ENCODE measurements around the gene ST7. TPM values are rescaled to one million over a fixed set of nuclear protein-coding genes. Genes with fewer than 3 reads are reported as not detected.
A peak's percentile ranks its signal among the peaks of the same experiment; 100 is the strongest.

The ST7 gene
- total and polyA plus RNA-seq, 2 donors (not counting 1 experiment from before 2014, with no cell fraction given) = 20.0 to 28.6 TPM

DNA sequence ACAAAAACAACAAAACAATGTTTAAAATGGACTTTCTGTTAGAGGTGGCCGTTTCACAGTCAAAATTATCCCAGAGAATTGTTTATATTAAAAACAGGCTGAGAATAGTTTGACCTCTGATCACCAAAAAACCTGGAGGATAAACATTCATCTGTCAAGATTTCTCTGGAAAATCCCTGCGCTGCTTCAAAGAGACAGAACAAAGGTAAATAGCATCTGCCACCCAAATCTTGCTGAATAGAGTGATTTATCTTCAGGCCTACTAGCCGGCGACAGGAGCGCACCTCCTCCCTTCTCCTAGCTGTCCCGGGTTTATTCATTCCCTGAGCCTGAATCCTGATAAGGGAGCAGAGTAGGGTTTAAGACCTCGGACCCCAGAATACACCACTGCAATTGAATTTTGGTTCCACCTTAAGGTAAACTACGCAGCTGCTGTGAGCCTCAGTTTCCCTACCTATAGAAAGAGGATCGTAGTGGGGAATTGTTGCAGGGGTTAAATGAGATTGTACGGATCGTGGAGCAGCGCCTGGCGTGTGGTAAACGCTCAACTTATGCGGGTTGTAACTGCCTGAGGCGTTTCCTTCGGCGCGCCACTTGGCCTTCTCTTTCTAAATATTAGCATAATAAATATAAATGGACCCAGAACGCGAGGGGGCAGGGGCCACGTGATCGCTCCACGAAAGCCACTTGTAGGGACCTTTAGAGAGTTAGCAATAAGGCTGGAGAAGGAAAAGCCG is 498 bp upstream of the ST7 start:
- H2AFZ ChIP-seq (ENCODE audit: low read length) = peak overlapping the region; percentile 60
- TF ChIP-seq EZH2 (IDR thresholded peaks at IDR 0.05; ENCODE audit: low read length, missing control alignments) = no peak
- TF ChIP-seq, protein P1, sequence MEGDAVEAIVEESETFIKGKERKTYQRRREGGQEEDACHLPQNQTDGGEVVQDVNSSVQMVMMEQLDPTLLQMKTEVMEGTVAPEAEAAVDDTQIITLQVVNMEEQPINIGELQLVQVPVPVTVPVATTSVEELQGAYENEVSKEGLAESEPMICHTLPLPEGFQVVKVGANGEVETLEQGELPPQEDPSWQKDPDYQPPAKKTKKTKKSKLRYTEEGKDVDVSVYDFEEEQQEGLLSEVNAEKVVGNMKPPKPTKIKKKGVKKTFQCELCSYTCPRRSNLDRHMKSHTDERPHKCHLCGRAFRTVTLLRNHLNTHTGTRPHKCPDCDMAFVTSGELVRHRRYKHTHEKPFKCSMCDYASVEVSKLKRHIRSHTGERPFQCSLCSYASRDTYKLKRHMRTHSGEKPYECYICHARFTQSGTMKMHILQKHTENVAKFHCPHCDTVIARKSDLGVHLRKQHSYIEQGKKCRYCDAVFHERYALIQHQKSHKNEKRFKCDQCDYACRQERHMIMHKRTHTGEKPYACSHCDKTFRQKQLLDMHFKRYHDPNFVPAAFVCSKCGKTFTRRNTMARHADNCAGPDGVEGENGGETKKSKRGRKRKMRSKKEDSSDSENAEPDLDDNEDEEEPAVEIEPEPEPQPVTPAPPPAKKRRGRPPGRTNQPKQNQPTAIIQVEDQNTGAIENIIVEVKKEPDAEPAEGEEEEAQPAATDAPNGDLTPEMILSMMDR (conservative IDR thresholded peaks at IDR 0.05 in 1 of 2, IDR thresholded peaks at IDR 0.05 in 1 of 2; ENCODE audit: low read depth in 1 of 2, low read length in 2 of 2) = no peak
- H3K4me3 ChIP-seq (replicated peaks in 1 of 4; ENCODE audit: control extremely low read depth in 1 of 4, insufficient read depth in 1 of 4, low read depth in 3 of 4, low read length in 4 of 4) = peak overlapping the region; percentile 25 to 88 (median 78)
- peak overlapping the region; percentile 91 for H3K4me2 ChIP-seq (ENCODE audit: extremely low read depth, insufficient read depth, low read length)
- peak; percentile 52 to 59 for DNase-seq (ENCODE audit: low read depth in 2 of 2)
- H3K9me3 ChIP-seq (ENCODE audit: control insufficient read depth, insufficient read depth, low read depth, low read length) = no peaks in the 10 kb centered on the region
- H3K27me3 ChIP-seq (ENCODE audit: control insufficient read depth, insufficient read depth, low read length) = no peaks in the 10 kb centered on the region
- H3K36me3 ChIP-seq (ENCODE audit: control insufficient read depth, insufficient read depth, low read length) = no peaks in the 10 kb centered on the region
- H3K27ac ChIP-seq (ENCODE audit: insufficient read depth, low read length) = peak overlapping the region; percentile 90
- peak overlapping the region; percentile 62 for H3K9ac ChIP-seq (ENCODE audit: insufficient read depth, low read length)
- H3K4me1 ChIP-seq (ENCODE audit: control insufficient read depth, extremely low read depth, insufficient read depth, low read length) = no peaks in the 10 kb centered on the region
- H3K79me2 ChIP-seq (ENCODE audit: control insufficient read depth, insufficient read depth, low read length) = peaks cover 23% of the 10 kb centered on the region
- H4K20me1 ChIP-seq (ENCODE audit: control insufficient read depth, extremely low read depth, insufficient read depth, low read length) = no peaks in the 10 kb centered on the region

DNA sequence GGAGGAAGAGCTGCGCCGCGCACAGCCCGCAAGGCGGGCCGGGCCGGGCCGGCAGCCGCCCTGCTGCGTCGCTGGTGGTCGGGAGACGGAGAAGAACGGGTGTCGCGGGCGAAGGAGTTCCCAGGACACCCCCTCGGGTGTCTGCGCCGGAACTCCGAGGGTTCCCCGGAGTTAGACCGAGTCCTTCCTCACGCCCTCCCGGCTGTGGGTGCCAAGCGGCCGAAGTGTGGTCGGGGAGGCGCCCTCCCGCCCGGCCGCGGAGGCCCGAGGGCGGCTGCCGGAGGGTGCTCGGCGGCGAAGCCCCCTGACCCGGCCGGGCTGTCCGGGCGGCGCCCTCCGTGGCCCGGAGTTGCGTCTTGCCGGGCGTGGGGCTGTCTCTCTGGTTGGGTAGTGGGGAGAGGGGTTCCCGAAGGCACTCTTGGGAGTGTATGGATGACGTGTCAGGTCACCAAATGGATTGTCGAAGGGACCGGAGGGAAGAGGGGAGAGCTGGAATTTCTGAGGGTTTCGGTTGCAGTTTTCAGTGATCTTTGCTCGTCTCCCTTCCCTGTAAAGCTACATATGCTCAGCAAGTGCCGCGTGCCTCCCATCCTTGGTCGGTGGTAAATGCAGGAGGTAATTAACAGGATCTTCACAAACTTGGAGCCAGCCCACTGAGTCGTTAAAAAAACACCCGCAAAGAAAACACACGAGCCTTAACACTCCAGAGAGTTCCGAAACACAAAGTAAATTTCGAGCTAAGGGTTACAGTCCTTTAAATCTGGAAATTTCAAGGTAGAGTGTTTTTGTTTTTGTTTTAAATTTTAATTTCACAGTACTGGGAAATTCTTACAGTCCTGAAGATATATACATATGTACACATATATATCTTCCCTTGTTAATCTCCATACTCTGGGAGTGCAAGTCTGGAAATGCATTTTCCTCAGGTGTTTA is 871 bp downstream of the ST7 start:
- H3K9ac ChIP-seq (ENCODE audit: insufficient read depth, low read length) = peak overlapping the region; percentile 97
- no peaks in the 10 kb centered on the region for H3K9me3 ChIP-seq (ENCODE audit: control insufficient read depth, insufficient read depth, low read depth, low read length)
- no peaks in the 10 kb centered on the region for H3K27me3 ChIP-seq (ENCODE audit: control insufficient read depth, insufficient read depth, low read length)
- peak overlapping the region; percentile 90 for H3K27ac ChIP-seq (ENCODE audit: insufficient read depth, low read length)
- peak overlapping the region; percentile 51 for H2AFZ ChIP-seq (ENCODE audit: low read length)
- no peaks in the 10 kb centered on the region for H3K36me3 ChIP-seq (ENCODE audit: control insufficient read depth, insufficient read depth, low read length)
- DNase-seq (ENCODE audit: low read depth in 2 of 2) = peak; percentile 84 to 93
- no peaks in the 10 kb centered on the region for H3K4me1 ChIP-seq (ENCODE audit: control insufficient read depth, extremely low read depth, insufficient read depth, low read length)
- H3K4me2 ChIP-seq (ENCODE audit: extremely low read depth, insufficient read depth, low read length) = peak overlapping the region; percentile 61
- peaks cover 23% of the 10 kb centered on the region for H3K79me2 ChIP-seq (ENCODE audit: control insufficient read depth, insufficient read depth, low read length)
- no peaks in the 10 kb centered on the region for H4K20me1 ChIP-seq (ENCODE audit: control insufficient read depth, extremely low read depth, insufficient read depth, low read length)
- peak overlapping the region; percentile 48 to 95 (median 78) for H3K4me3 ChIP-seq (replicated peaks in 1 of 4; ENCODE audit: control extremely low read depth in 1 of 4, insufficient read depth in 1 of 4, low read depth in 3 of 4, low read length in 4 of 4)
- TF ChIP-seq, protein P1 (conservative IDR thresholded peaks at IDR 0.05 in 1 of 2, IDR thresholded peaks at IDR 0.05 in 1 of 2; ENCODE audit: low read depth in 1 of 2, low read length in 2 of 2) = no peak

DNA sequence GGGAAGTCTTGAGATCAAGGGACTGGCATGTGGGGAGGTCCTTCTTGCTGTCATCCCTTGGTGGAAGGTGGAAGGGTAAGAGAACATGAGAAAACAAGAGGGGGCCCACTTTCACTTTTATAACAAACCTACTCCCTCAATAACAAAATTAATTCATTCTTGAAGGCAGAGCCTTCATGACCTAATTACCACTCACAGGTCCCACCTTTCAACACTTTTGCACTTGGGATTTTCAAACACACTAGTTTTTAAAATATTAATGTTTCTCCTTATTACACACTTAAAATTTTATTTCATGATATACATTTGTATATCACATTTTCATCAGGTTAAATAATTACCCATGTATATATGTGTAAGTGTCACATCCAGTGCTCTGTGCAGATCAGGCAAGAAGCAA is 2.0 kb downstream of the ST7 start:
- H3K27me3 ChIP-seq (ENCODE audit: control insufficient read depth, insufficient read depth, low read length) = no peaks in the 10 kb centered on the region
- no peaks in the 10 kb centered on the region for H4K20me1 ChIP-seq (ENCODE audit: control insufficient read depth, extremely low read depth, insufficient read depth, low read length)
- no peak for DNase-seq (ENCODE audit: low read depth in 2 of 2)
- H2AFZ ChIP-seq (ENCODE audit: low read length) = no peak overlapping the region
- H3K4me3 ChIP-seq (replicated peaks in 1 of 4; ENCODE audit: control extremely low read depth in 1 of 4, insufficient read depth in 1 of 4, low read depth in 3 of 4, low read length in 4 of 4) = peak overlapping the region; percentile 48 to 95 (median 78)
- no peak overlapping the region for H3K27ac ChIP-seq (ENCODE audit: insufficient read depth, low read length)
- H3K36me3 ChIP-seq (ENCODE audit: control insufficient read depth, insufficient read depth, low read length) = no peaks in the 10 kb centered on the region
- no peak for TF ChIP-seq EZH2 (IDR thresholded peaks at IDR 0.05; ENCODE audit: low read length, missing control alignments)
- TF ChIP-seq, protein P1 (conservative IDR thresholded peaks at IDR 0.05 in 1 of 2, IDR thresholded peaks at IDR 0.05 in 1 of 2; ENCODE audit: low read depth in 1 of 2, low read length in 2 of 2) = no peak
- no peak overlapping the region for H3K9ac ChIP-seq (ENCODE audit: insufficient read depth, low read length)
- H3K9me3 ChIP-seq (ENCODE audit: control insufficient read depth, insufficient read depth, low read depth, low read length) = no peaks in the 10 kb centered on the region
- no peaks in the 10 kb centered on the region for H3K4me1 ChIP-seq (ENCODE audit: control insufficient read depth, extremely low read depth, insufficient read depth, low read length)
- peaks cover 26% of the 10 kb centered on the region for H3K79me2 ChIP-seq (ENCODE audit: control insufficient read depth, insufficient read depth, low read length)
- peak overlapping the region; percentile 61 for H3K4me2 ChIP-seq (ENCODE audit: extremely low read depth, insufficient read depth, low read length)

Measured in fibroblast of lung (primary cell).